Activated CD8-positive, alpha-beta memory T cell treated with anti-CD3 and anti-CD28 coated beads, Interleukin-2, amount 10 ng/mL, durations not matched to agents 7 days and 5 days (primary cell): ENCODE data around the gene TSPY4. TPM values are rescaled to one million over a fixed set of nuclear protein-coding genes. Genes with fewer than 3 reads are reported as not detected.
"Not testable (repeated sequence)": the region's sequence is repeated elsewhere in the genome, so short reads cannot be mapped to it uniquely, and the experiment has no call there.

Source experiments
- ATAC-seq: fragments of 150-1000 bp; cut with Tn5 transposase; one replicate; pipeline ENCODE4 v1.10.0; 2021; ENCODE audit warnings: moderate library complexity
- CTCF ChIA-PET: fragments of 350-600 bp; sonication (Branson Sonifier 250); formaldehyde crosslinking; loops from one replicate; lab custom pipeline; 2021; ENCODE audit warnings: antibody characterized with exemption; lab: Charles Lee
- DNase-seq: peaks from one replicate; pipeline ENCODE4 v3.0.0-alpha.2; 2020
- H3K27ac Mint-ChIP-seq: one replicate; pipeline ENCODE4 v1.8.0; 2021; ENCODE audit warnings: mild to moderate bottlenecking, mixed read lengths
- H3K27me3 Mint-ChIP-seq: one replicate; pipeline ENCODE4 v1.8.0; 2021; ENCODE audit warnings: mixed read lengths
- H3K36me3 Mint-ChIP-seq: one replicate; pipeline ENCODE4 v1.8.0; 2021; ENCODE audit warnings: mild to moderate bottlenecking, mixed read lengths
- H3K4me1 Mint-ChIP-seq: one replicate; pipeline ENCODE4 v1.8.0; 2021; ENCODE audit warnings: mixed read lengths
- H3K4me3 Mint-ChIP-seq: one replicate; pipeline ENCODE4 v1.8.0; 2021; ENCODE audit warnings: mild to moderate bottlenecking, moderate library complexity, mixed read lengths
- H3K9me3 Mint-ChIP-seq: one replicate; pipeline ENCODE4 v1.8.0; 2022; ENCODE audit warnings: low read depth, mixed read lengths
- total RNA-seq, 2 experiments: library from RNA; stranded (reverse); gene quantifications; one replicate each; pipeline ENCODE4 v1.2.3, GENCODE V29; 2021

Gene TSPY4, protein sequence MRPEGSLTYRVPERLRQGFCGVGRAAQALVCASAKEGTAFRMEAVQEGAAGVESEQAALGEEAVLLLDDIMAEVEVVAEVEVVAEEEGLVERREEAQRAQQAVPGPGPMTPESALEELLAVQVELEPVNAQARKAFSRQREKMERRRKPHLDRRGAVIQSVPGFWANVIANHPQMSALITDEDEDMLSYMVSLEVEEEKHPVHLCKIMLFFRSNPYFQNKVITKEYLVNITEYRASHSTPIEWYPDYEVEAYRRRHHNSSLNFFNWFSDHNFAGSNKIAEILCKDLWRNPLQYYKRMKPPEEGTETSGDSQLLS
- not detected for total RNA-seq

DNA sequence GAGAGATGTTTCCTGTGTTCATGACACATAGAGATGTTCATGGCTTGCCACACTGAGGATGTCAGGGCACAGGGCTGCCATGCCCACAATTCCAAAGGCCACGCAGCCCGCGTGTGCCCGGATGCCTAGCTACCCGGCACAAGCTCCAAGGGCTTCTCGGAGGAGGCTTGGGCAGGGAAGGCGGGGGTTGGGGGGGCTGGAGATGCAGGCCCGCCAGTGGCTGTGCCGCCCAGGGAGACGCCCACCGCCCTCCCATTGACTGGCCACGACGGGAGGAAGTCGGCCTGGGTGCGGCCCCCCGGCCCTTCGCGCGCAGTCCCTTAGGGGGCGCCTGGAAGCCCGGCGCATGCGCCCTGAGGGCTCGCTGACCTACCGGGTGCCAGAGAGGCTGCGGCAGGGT is at the start of gene TSPY4:
TSS of gene TSPY4 (plus strand) at position 301 of the 400 bp plus-strand sequence. CDS start at position 347, 46 bp downstream.
- not testable (repeated sequence) for ATAC-seq, H3K27me3 Mint-ChIP-seq, H3K36me3 Mint-ChIP-seq

DNA sequence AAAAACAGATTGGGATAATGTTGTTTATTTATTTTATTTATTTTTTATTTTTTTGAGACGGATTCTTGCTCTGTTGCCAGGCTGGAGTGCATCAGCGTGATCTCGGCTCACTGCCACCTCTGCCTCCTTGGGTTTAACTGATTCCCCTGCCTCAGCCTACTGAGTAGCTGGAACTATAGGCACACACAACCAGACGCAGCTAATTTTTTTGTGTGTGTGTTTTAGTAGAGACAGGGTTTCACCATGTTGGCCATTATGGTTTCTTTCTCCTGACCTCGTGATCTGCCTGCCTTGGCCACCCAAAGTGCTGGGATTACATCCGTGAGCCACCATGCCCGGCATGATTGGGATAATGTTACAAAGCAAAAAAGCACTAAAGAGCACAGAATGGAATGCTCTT is 16.3 kb upstream of the TSPY4 start:
- H3K4me3 Mint-ChIP-seq: no peak overlapping the region
- ATAC-seq: no peak
- H3K36me3 Mint-ChIP-seq: no peaks in the 10 kb centered on the region
- H3K27me3 Mint-ChIP-seq: no peaks in the 10 kb centered on the region
- H3K9me3 Mint-ChIP-seq: no peaks in the 10 kb centered on the region
- DNase-seq: no peak
- CTCF ChIA-PET: no interaction called here
- H3K27ac Mint-ChIP-seq: no peak overlapping the region
- H3K4me1 Mint-ChIP-seq: no peaks in the 10 kb centered on the region

More for the DNA sequence above, at the start of gene TSPY4:
- H3K4me1 Mint-ChIP-seq, CTCF ChIA-PET, H3K4me3 Mint-ChIP-seq, DNase-seq, H3K9me3 Mint-ChIP-seq, H3K27ac Mint-ChIP-seq: not testable (repeated sequence)

DNA sequence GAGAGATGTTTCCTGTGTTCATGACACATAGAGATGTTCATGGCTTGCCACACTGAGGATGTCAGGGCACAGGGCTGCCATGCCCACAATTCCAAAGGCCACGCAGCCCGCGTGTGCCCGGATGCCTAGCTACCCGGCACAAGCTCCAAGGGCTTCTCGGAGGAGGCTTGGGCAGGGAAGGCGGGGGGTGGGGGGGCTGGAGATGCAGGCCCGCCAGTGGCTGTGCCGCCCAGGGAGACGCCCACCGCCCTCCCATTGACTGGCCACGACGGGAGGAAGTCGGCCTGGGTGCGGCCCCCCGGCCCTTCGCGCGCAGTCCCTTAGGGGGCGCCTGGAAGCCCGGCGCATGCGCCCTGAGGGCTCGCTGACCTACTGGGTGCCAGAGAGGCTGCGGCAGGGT is 20.2 kb downstream of the TSPY4 start, which contains the start of gene TSPY8:
TSS of gene TSPY8 (plus strand) at position 301 of the 400 bp plus-strand sequence. CDS start at position 347, 46 bp downstream.
- H3K4me3 Mint-ChIP-seq, CTCF ChIA-PET, H3K27ac Mint-ChIP-seq, H3K9me3 Mint-ChIP-seq, H3K36me3 Mint-ChIP-seq, H3K4me1 Mint-ChIP-seq, DNase-seq, ATAC-seq, H3K27me3 Mint-ChIP-seq: not testable (repeated sequence)

Other genes with a start within 250 kb of the TSPY4 start
- not detected for gene TSPY8, start 20.3 kb downstream of the TSPY4 start, total RNA-seq
- not detected for gene TSPY3, start 61.0 kb downstream of the TSPY4 start, total RNA-seq
- gene TSPY1, start 129.5 kb downstream of the TSPY4 start, total RNA-seq: not detected
- not detected for gene TSPY9, start 149.8 kb downstream of the TSPY4 start, total RNA-seq
- gene TSPY10, start 190.4 kb downstream of the TSPY4 start, total RNA-seq: not detected